ENCODE results near the gene FAM168A. TPM values are rescaled to one million over a fixed set of nuclear protein-coding genes. Genes with fewer than 3 reads are reported as not detected.

FAM168A gene
- total and polyA plus RNA-seq, 4 donors: 4.8 to 14.6 (median 9.1) TPM

DNA sequence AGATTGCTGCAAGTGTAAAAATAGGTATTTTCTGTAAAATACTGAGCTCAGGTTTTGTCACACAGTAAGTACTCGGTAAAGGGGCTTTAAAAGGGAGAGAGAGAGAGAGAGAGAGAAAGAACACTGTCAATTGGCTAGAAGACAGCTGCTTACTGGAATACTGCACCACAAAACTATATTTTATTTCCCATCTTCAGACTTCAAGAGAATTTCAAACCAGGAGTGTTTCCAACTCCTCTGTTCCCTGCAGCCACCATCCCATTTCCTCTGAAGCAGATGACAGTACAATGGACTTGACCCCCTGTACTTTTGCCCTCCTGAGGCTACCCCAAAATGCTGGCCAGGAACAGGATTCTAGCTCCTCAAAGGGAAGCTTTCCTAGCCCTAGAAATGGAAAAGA, 132.0 kb downstream of the FAM168A start:
- no peaks in the 10 kb centered on the region for H3K9me3 ChIP-seq (ENCODE audit: control insufficient read depth in 4 of 4, low read length in 3 of 4)
- H3K27me3 ChIP-seq (ENCODE audit: control insufficient read depth in 4 of 4, insufficient read depth in 4 of 4, low read length in 3 of 4): no peaks in the 10 kb centered on the region
- no peak overlapping the region for H3K9ac ChIP-seq (ENCODE audit: low read depth in 1 of 2, low read length in 2 of 2)
- H3K4me3 ChIP-seq (ENCODE audit: low read depth in 1 of 3, low read length in 3 of 3): no peak overlapping the region
- TF ChIP-seq, protein P1, sequence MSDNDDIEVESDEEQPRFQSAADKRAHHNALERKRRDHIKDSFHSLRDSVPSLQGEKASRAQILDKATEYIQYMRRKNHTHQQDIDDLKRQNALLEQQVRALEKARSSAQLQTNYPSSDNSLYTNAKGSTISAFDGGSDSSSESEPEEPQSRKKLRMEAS (IDR thresholded peaks at IDR 0.05): no peak
- TF ChIP-seq FOXA1 (IDR thresholded peaks at IDR 0.05) (no peak), HNF4G (IDR thresholded peaks at IDR 0.05) (no peak), SP1 (IDR thresholded peaks at IDR 0.05) (no peak), GABPA (IDR thresholded peaks at IDR 0.05 in 1 of 2, conservative IDR thresholded peaks at IDR 0.05 in 1 of 2) (no peak), REST (IDR thresholded peaks at IDR 0.05) (no peak), NR2F2 (IDR thresholded peaks at IDR 0.05) (no peak), RAD21 (IDR thresholded peaks at IDR 0.05) (no peak), HNF4A (conservative IDR thresholded peaks at IDR 0.05) (no peak), ATF3 (IDR thresholded peaks at IDR 0.05) (no peak), FOXA2 (IDR thresholded peaks at IDR 0.05) (no peak), JUND (IDR thresholded peaks at IDR 0.05) (no peak), YY1 (IDR thresholded peaks at IDR 0.05) (no peak), ZBTB33 (IDR thresholded peaks at IDR 0.05) (no peak), EGR1 (IDR thresholded peaks at IDR 0.05; ENCODE audit: low read depth in 2 of 2) (no peak), RXRA (IDR thresholded peaks at IDR 0.05) (no peak), TAF1 (conservative IDR thresholded peaks at IDR 0.05) (no peak)
- TF ChIP-seq, protein P2, sequence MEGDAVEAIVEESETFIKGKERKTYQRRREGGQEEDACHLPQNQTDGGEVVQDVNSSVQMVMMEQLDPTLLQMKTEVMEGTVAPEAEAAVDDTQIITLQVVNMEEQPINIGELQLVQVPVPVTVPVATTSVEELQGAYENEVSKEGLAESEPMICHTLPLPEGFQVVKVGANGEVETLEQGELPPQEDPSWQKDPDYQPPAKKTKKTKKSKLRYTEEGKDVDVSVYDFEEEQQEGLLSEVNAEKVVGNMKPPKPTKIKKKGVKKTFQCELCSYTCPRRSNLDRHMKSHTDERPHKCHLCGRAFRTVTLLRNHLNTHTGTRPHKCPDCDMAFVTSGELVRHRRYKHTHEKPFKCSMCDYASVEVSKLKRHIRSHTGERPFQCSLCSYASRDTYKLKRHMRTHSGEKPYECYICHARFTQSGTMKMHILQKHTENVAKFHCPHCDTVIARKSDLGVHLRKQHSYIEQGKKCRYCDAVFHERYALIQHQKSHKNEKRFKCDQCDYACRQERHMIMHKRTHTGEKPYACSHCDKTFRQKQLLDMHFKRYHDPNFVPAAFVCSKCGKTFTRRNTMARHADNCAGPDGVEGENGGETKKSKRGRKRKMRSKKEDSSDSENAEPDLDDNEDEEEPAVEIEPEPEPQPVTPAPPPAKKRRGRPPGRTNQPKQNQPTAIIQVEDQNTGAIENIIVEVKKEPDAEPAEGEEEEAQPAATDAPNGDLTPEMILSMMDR (IDR thresholded peaks at IDR 0.05; ENCODE audit: low read depth, low read length, missing input control): no peak
- peaks cover 0 to 3% (median 0%) of the 10 kb centered on the region in 4 donors for H3K4me1 ChIP-seq (ENCODE audit: control insufficient read depth in 4 of 4, insufficient read depth in 4 of 4, low read length in 3 of 4)
- H3K36me3 ChIP-seq (ENCODE audit: control insufficient read depth in 4 of 4, insufficient read depth in 3 of 4, low read depth in 1 of 4, low read length in 3 of 4): no peaks in the 10 kb centered on the region
- WGBS: 89% methylated on average over 1 of the region's 1 CpG
- H3K27ac ChIP-seq (ENCODE audit: low read depth in 1 of 2, low read length in 2 of 2): no peak overlapping the region
- DNase-seq (ENCODE audit: low spot score): no peak

Measured in liver (tissue), 9 donors.